Spleen (tissue), 7 donors: ENCODE results near the gene OSBPL1A.

Experiments used
- CTCF ChIP-seq, 11 experiments: fragments of 200-600 bp in 7 of 11; fragments of 450-650 bp in 4 of 11; sonication (generic) in 4 of 11; IDR thresholded peaks in 8 of 11; conservative IDR thresholded peaks in 3 of 11; 1 replicate in 7 of 11; 2 replicates in 4 of 11; pipeline versions ENCODE4 v1.4.0 to v1.8.0; 2016 to 2021; ENCODE audit warnings: antibody characterized with exemption in 11 of 11, inconsistent platforms in 4 of 11, mild to moderate bottlenecking in 1 of 11
- POLR2A ChIP-seq, 3 donors: fragments of 450-650 bp; IDR thresholded peaks; one replicate each; pipeline ENCODE4 v1.5.1; 2017; ENCODE audit warnings: antibody characterized with exemption in 3 of 3, mild to moderate bottlenecking in 1 of 3
- POLR2AphosphoS5 ChIP-seq, 3 donors: sonication (generic); formaldehyde crosslinking; IDR thresholded peaks; one replicate each; pipeline ENCODE4 v1.5.1; 2017; ENCODE audit warnings: antibody characterized with exemption in 3 of 3
- donor health status: DM: no; HTN: no; CAD: no; lungs with moderate emphysema.
- donor health status: DM: no; HTN: no; CAD: no.
- donor health status: DM: no; HTN: no; CAD: no.

DNA sequence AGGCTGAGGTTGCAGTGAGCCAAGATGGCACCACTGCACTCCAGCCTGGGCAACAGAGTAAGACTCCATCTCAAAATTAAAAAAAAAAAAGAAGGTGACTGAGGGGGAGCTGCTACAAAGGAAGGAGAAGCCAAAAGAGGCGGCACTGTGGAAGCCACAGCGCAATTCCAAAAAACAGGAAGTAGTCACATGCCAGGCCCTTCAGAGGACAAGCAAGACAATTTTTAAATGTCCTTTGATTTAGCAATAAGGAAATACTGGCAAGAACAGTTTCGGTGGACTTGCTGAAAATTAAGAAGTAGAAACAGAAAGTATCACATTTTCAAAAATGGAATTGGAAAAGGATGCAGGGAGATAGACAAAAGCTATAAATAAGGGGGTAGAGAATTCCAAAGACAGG lies 122.8 kb downstream of the OSBPL1A start:
- TF ChIP-seq CTCF (IDR thresholded peaks at IDR 0.05 in 8 of 11, conservative IDR thresholded peaks at IDR 0.05 in 3 of 11) (no peak), POLR2A (IDR thresholded peaks at IDR 0.05) (no peak), POLR2AphosphoS5 (IDR thresholded peaks at IDR 0.05) (peak in 1 of 3 donors; percentile 36)
